Neural cell (in vitro differentiated cells): ENCODE measurements around the gene MOB3B. TPM values are rescaled to one million over a fixed set of nuclear protein-coding genes. Genes with fewer than 3 reads are reported as not detected.

ENCODE experiments used
- H2AFZ ChIP-seq: fragments of 200-600, 300-800 bp; sonication (generic), shearing (Covaris generic); 2 replicates; pipeline ENCODE4 v1.6.0; 2014; ENCODE audit warnings: low read depth, mild to moderate bottlenecking, antibody characterized with exemption, low read length, moderate library complexity
- H3F3A ChIP-seq: fragments of 200-600 bp; shearing (Covaris generic); 2 replicates; pipeline ENCODE4 v1.6.1; 2016; ENCODE audit warnings: mild to moderate bottlenecking, moderate library complexity, mixed read lengths, antibody characterized with exemption, low read length; ENCODE audit not compliant: insufficient read depth, poor library complexity, severe bottlenecking
- H3K27ac ChIP-seq: fragments of 200-600, 300-800 bp; sonication (generic), shearing (Covaris generic); 2 replicates; pipeline ENCODE4 v1.5.1; 2014; ENCODE audit warnings: mild to moderate bottlenecking, low read length, moderate library complexity
- H3K27me3 ChIP-seq: fragments of 300-800, 200-600 bp; sonication (generic), shearing (Covaris generic); 2 replicates; pipeline ENCODE4 v1.6.0; 2014; ENCODE audit warnings: mild to moderate bottlenecking, low read depth, low read length, moderate library complexity; ENCODE audit not compliant: insufficient read depth
- H3K36me3 ChIP-seq: fragments of 300-800, 200-600 bp; sonication (generic), shearing (Covaris generic); 2 replicates; pipeline ENCODE4 v1.5.1; 2014; ENCODE audit warnings: mild to moderate bottlenecking, antibody characterized with exemption, low read length, moderate library complexity; ENCODE audit not compliant: insufficient read depth
- H3K4me2 ChIP-seq: fragments of 300-800, 200-600 bp; sonication (generic), shearing (Covaris generic); 2 replicates; pipeline ENCODE4 v1.6.0; 2014; ENCODE audit warnings: mild to moderate bottlenecking, low read length
- H3K4me3 ChIP-seq: fragments of 300-800, 200-600 bp; sonication (generic), shearing (Covaris generic); 2 replicates; pipeline ENCODE4 v1.5.1; 2014; ENCODE audit warnings: mild to moderate bottlenecking, low read length, moderate library complexity
- H3K79me2 ChIP-seq: fragments of 200-600 bp; shearing (Covaris generic); replicated peaks from 2 replicates; pipeline ENCODE4 v1.6.0; 2014; ENCODE audit warnings: mild to moderate bottlenecking, low read length, moderate library complexity; ENCODE audit not compliant: insufficient read depth
- H3K9ac ChIP-seq: fragments of 300-800, 200-600 bp; sonication (generic), shearing (Covaris generic); 2 replicates; pipeline ENCODE4 v1.6.1; 2016; ENCODE audit warnings: mild to moderate bottlenecking, low read length, mixed read lengths
- H3K9me2 ChIP-seq: fragments of 200-600 bp; shearing (Covaris generic); 2 replicates; pipeline ENCODE4 v1.6.1; 2016; ENCODE audit warnings: mild to moderate bottlenecking, low read length, mixed read lengths; ENCODE audit not compliant: insufficient read depth
- H3K9me3 ChIP-seq: fragments of 200-600, 300-800 bp; sonication (generic), shearing (Covaris generic); 2 replicates; pipeline ENCODE4 v1.6.1; 2016; ENCODE audit warnings: mild to moderate bottlenecking, mixed run types, low read length, moderate library complexity, mixed read lengths
- H4K20me1 ChIP-seq: fragments of 200-600 bp; shearing (Covaris generic); 2 replicates; pipeline ENCODE4 v1.6.1; 2016; ENCODE audit warnings: mild to moderate bottlenecking, mixed run types; ENCODE audit not compliant: insufficient read depth
- CTCF ChIP-seq: fragments of 450-650 bp; IDR thresholded peaks from 2 replicates; pipeline ENCODE4 v1.5.1; 2014; ENCODE audit warnings: antibody characterized with exemption, mild to moderate bottlenecking, moderate library complexity; ENCODE audit not compliant: poor library complexity, severe bottlenecking
- EP300 ChIP-seq: fragments of 450-650 bp; conservative IDR thresholded peaks from 2 replicates; pipeline ENCODE4 v1.6.1; 2014; ENCODE audit warnings: antibody characterized with exemption, mild to moderate bottlenecking, moderate library complexity; ENCODE audit not compliant: poor library complexity, severe bottlenecking
- EZH2 ChIP-seq: fragments of 200-600, 300-800 bp; shearing (Covaris generic), sonication (generic); IDR thresholded peaks from 2 replicates; pipeline ENCODE4 v1.6.1; 2014; ENCODE audit warnings: antibody characterized with exemption, low read length, borderline replicate concordance, mild to moderate bottlenecking; ENCODE audit not compliant: insufficient read depth, poor library complexity, severe bottlenecking
- MXI1 ChIP-seq: fragments of 450-650 bp; conservative IDR thresholded peaks from 2 replicates; pipeline ENCODE4 v1.6.1; 2014; ENCODE audit warnings: antibody characterized with exemption, mild to moderate bottlenecking; ENCODE audit not compliant: poor library complexity, severe bottlenecking
- POLR2AphosphoS5 ChIP-seq: IDR thresholded peaks from 2 replicates; pipeline ENCODE4 v1.6.1; 2012
- RAD21 ChIP-seq: fragments of 450-650 bp; conservative IDR thresholded peaks from 2 replicates; pipeline ENCODE4 v1.6.1; 2014; ENCODE audit warnings: antibody characterized with exemption, mild to moderate bottlenecking, moderate library complexity
- SMC3 ChIP-seq: fragments of 450-650 bp; conservative IDR thresholded peaks from 2 replicates; pipeline ENCODE4 v1.6.1; 2014; ENCODE audit warnings: antibody characterized with exemption, mild to moderate bottlenecking, moderate library complexity; ENCODE audit not compliant: poor library complexity
- TAF1 ChIP-seq: IDR thresholded peaks from 2 replicates; pipeline ENCODE4 v1.6.1; 2012; ENCODE audit warnings: low read depth
- polyA plus RNA-seq: library from polyadenylated mRNA; depleted of rRNA; stranded (reverse); fragments of >200 nt; gene quantifications from 2 replicates; pipeline ENCODE4 v1.2.3, GENCODE V29; 2014
- TF ChIP-seq, protein P1 (sequence below): IDR thresholded peaks from 2 replicates; pipeline ENCODE4 v1.6.1; 2012; ENCODE audit warnings: borderline replicate concordance

Gene MOB3B
- polyA plus RNA-seq, 1 donor from 2014 or later = 1.8 TPM

GRCh38 chr9:27440888-27441740 lies 88.5 kb downstream of the MOB3B start:
- Histone ChIP-seq H3F3A (no peaks in the 10 kb centered on the region), H4K20me1 (no peaks in the 10 kb centered on the region), H3K4me3 (no peak overlapping the region), H3K27ac (no peak overlapping the region), H3K36me3 (no peaks in the 10 kb centered on the region), H3K9ac (no peak overlapping the region), H3K27me3 (no peaks in the 10 kb centered on the region), H3K4me2 (no peak overlapping the region), H3K9me2 (no peaks in the 10 kb centered on the region), H2AFZ (no peak overlapping the region), H3K9me3 (no peaks in the 10 kb centered on the region), H3K79me2 (no peaks in the 10 kb centered on the region)
- no peak for TF ChIP-seq EP300
- TF ChIP-seq CTCF = no peak
- no peak for TF ChIP-seq MXI1
- TF ChIP-seq, protein P1, sequence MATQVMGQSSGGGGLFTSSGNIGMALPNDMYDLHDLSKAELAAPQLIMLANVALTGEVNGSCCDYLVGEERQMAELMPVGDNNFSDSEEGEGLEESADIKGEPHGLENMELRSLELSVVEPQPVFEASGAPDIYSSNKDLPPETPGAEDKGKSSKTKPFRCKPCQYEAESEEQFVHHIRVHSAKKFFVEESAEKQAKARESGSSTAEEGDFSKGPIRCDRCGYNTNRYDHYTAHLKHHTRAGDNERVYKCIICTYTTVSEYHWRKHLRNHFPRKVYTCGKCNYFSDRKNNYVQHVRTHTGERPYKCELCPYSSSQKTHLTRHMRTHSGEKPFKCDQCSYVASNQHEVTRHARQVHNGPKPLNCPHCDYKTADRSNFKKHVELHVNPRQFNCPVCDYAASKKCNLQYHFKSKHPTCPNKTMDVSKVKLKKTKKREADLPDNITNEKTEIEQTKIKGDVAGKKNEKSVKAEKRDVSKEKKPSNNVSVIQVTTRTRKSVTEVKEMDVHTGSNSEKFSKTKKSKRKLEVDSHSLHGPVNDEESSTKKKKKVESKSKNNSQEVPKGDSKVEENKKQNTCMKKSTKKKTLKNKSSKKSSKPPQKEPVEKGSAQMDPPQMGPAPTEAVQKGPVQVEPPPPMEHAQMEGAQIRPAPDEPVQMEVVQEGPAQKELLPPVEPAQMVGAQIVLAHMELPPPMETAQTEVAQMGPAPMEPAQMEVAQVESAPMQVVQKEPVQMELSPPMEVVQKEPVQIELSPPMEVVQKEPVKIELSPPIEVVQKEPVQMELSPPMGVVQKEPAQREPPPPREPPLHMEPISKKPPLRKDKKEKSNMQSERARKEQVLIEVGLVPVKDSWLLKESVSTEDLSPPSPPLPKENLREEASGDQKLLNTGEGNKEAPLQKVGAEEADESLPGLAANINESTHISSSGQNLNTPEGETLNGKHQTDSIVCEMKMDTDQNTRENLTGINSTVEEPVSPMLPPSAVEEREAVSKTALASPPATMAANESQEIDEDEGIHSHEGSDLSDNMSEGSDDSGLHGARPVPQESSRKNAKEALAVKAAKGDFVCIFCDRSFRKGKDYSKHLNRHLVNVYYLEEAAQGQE = no peak
- TF ChIP-seq RAD21 = no peak
- TF ChIP-seq EZH2 = no peak
- no peak for TF ChIP-seq TAF1

DNA sequence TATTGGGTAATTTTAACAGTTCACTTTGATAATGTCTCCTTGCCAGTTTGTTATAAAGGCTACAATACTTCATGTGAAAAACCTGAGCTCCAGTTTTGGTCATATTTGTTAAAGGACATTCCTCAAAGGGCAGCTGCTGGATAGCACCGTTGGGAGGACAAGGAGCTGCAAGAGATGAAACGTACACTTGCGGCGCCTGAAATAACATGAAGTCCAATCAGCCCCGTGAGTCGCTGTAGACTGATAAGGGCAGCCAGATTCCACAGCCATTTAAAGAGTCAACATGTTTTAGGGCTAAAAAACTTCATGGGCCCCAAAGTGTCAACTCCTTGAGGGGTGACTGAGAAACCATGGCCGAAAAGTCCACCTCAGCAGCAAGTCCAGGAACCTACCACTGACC lies 91.1 kb downstream of the MOB3B start:
- Histone ChIP-seq H2AFZ (no peak overlapping the region), H3K9me3 (no peaks in the 10 kb centered on the region), H3F3A (no peaks in the 10 kb centered on the region), H3K9me2 (no peaks in the 10 kb centered on the region), H3K36me3 (no peaks in the 10 kb centered on the region), H3K9ac (no peak overlapping the region), H4K20me1 (no peaks in the 10 kb centered on the region), H3K27me3 (no peaks in the 10 kb centered on the region), H3K4me2 (no peak overlapping the region), H3K4me3 (no peak overlapping the region), H3K27ac (no peak overlapping the region), H3K79me2 (no peaks in the 10 kb centered on the region)
- TF ChIP-seq POLR2AphosphoS5 (no peak), MXI1 (no peak), EP300 (no peak), CTCF (no peak), RAD21 (no peak), EZH2 (no peak), SMC3 (no peak), TAF1 (no peak)
- TF ChIP-seq, protein P1 = no peak
